ENCODE measurements around the gene USP14.

USP14 gene

GRCh38 chr18:160831-161570 is 2.6 kb downstream of the USP14 start:
- DNase-seq, result no peak

DNA sequence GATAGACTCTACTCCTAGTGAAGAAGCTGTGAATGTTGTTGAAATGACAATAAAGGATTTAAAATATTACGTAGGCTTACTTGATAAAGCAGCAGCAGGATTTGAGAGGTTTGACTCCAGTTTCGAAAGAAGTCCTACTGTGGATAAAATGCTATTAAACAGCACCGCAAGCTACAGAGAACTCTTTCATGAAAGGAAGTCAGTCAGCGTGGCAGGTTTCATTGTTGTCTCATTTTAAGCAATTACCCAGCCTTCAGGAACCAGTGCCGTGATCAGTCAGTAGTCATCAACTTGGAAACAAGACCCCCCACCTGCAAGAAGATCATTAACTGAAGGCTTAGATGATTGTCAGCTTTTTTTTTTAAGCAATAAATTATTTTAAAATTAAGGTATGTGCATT is 14.0 kb downstream of the USP14 start:
- no peak for DNase-seq

- no peak for DNase-seq
These were observed 21.1 kb downstream of the USP14 start for GRCh38 chr18:179499-179898.

DNA sequence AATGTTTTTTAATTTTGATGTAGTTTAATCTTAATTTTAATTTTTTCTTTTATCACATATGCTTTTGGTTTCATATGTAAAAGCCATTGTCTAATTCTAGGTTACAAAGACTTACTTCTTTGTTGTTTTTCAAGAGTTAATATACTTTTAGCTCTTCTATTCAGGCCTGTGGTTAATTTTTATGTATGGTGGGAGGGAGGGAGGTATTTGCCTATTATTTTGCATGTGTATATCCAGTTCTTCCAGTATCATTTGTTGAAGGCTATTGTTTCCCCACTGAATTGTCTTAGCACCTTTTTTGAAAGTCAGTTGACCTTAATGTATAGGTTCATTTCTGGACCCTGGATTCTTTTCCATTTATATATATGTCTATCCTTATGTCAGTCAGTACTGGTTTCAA is 23.4 kb downstream of the USP14 start:
- no peak for DNase-seq

- no peak for DNase-seq
These were observed 25.4 kb downstream of the USP14 start for GRCh38 chr18:183769-184168.

- no peak for DNase-seq
These were observed 30.9 kb downstream of the USP14 start for GRCh38 chr18:189254-189653.

GRCh38 chr18:191725-192124 is 33.4 kb downstream of the USP14 start:
- no peak for DNase-seq

DNA sequence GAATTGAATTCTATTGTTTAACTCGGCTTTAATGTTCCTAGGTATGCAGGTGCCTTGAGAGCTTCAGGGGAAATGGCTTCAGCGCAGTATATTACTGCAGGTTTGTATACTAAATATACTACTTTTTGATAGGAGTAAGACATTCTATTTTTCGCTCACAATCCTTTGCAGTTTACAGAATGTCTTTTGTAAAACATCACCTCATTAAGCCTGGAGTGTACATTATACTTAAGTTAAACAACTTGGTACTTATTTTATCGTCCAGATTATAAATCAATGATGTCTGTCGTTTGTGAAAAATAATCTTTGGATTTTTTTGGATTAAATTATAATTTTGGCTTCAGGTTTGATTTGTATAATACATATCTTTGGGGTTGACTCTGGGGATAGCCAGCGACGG is 34.4 kb downstream of the USP14 start:
- no peak for DNase-seq

GRCh38 chr18:195651-196050 is 37.3 kb downstream of the USP14 start:
- no peak for DNase-seq

DNA sequence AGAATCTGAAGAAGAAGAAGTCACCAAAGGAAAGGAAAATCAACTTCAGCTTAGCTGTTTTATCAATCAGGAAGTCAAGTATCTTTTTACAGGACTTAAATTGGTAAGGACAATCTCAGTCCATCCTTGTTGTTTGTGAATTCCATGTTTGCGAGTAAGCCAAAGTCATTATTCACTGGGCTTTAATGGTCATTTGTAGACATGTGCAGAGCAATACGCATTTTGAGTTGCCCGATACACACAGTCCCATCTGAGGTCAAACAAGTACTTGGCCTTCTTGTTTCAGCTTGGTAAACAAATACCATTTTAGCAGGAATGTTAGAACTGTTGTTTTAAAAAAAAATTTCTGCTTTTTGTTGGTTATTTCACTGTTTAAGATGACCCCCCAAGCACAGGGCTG is 40.9 kb downstream of the USP14 start:
- no peak for DNase-seq

DNA sequence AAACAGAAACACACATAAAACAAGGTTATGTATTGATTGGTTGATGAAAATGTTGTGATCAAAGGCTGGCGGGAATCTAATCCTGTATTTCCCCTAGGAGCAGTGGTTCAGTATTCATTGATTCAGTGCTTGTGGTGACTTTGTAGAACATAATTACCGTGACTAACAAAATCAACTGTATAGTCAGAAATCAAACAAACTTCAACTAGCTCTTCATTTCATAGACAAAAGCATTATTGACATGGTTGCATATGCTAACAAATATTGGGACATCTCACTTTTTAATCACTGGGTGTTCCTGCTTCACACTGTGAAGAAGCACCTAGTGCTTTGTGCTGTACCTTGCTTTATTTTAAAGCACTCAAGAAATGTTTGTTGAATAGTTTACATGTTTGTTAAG is 41.4 kb downstream of the USP14 start:
- DNase-seq, result no peak

GRCh38 chr18:210075-210474 is 51.7 kb downstream of the USP14 start:
- no peak for DNase-seq

DNA sequence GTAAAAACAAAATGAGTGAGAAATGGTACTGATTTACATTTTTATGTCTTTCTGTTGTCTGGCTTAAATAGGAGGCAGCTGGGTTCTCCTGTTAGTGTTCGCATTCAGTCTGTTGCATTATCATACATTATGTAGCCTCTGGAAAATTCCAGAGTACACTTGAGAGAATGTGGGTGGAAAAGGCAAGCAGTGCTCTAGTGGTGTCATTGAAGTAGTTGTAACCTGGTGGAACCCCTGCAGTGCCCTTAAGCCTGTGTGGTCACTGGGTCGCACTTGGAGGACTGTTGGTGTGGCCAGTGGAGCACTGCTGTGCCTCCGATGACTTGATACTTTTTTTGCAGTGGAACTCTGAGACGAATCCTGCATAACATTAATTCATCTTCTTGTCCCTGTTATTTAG is 52.4 kb downstream of the USP14 start:
- no peak for DNase-seq

GRCh38 chr18:211582-211981 is 53.2 kb downstream of the USP14 start:
- no peak for DNase-seq

DNA sequence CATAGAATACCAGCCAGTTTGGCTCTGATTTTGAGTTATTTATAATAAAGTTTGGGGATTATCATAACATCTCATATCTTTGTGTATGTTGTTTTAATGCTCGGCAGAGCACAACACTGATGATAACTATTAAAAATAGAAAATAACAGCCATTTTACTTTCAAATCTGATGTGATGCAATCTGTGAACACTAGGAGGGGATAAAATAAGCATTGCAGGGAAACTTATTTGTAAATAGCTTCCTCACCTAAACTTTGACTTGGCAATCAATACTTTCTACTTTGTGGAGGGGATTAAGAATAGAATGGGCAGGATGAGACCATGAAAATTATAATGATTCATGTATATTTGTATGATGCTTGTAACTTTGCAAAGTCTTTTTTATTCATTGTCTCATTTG is 54.4 kb downstream of the USP14 start:
- no peak for DNase-seq

- DNase-seq, result no peak
These were observed 55.1 kb downstream of the USP14 start for GRCh38 chr18:213505-213904.

DNA sequence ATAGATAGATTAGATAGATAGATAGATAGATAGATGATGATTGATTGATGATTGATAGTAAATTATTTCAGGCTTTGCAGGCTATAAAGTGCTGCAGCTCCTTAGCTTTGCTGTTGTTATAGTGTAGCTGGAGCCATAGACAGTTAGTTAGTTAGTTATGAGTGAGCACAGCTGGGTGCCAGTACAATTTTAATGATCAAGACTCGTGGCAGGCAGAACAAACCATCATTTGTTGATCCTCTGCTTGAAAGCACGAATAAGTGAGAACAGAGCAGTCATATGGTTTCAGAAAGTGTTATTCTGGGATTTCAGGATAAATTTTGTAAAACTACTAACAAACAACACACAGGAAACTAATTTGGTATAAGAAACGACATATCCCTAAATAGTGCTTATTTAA is 55.6 kb downstream of the USP14 start:
- no peak for DNase-seq

- no peak for DNase-seq
These were observed 57.2 kb downstream of the USP14 start for GRCh38 chr18:215448-216010.

DNA sequence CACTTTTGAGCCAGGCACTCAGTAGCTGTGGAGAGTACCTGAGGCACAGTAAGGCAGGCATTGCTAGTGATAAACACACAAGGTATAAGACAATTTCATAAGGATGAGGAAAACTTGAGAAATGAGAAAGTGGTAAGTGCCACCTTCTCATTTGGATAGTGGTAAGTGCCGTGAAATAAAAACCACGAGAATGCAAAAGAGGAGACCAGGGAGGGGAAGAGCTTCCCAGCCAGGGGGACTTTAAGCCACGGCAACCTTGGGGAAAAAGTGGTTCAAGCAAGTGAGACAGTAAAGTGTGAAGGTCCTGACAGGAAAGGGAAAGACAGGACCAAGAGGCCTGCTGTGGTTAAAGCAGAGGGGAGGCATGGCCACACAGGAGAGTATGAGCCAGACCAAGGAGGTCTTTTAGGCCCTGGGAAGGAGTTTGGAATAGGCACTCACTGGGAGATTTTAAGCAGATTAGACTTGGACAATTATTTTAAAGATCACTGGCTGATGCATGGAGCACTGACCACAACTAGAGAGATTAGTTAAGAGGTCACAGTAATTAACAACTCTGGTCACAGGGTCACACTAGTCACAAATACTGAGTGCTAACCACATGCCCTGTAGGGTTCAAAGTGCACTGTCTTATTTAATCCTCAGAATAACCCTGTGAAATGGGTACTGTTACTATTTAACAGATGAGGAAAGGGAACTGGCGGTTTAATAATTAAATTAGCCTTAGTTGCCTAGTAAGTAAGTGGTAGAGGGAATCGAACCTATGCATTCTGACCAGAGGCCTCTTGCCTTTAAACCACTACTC is 59.4 kb downstream of the USP14 start:
- no peak for DNase-seq

GRCh38 chr18:220708-221107 is 62.4 kb downstream of the USP14 start:
- no peak for DNase-seq

- DNase-seq, result no peak
These were observed 67.4 kb downstream of the USP14 start for GRCh38 chr18:225745-226144.

DNA sequence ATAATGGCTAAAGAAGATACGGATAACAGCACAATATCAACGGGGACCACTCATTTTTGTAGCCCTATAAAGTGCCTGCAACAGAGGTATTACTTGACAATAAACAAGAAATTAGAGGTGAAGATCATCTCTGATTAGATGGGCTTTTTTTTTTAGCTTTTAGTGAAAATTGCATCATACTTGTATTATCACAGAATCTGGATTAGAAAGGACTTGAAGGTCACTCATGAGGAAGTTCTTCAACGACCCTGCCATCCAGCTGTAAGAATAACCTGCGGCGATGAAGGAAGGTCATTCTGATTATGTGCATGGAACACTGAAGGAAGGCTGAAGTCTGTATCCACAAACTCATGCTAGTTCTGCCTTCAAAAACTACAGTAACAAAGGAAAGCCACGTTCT is 69.0 kb downstream of the USP14 start:
- DNase-seq, result no peak

GRCh38 chr18:227902-228301 is 69.5 kb downstream of the USP14 start:
- DNase-seq, result no peak

- no peak for DNase-seq
These were observed 70.2 kb downstream of the USP14 start for GRCh38 chr18:228586-228985.

All from NCI-H2107 (cell line).